PC-9 (cell line): Measurements from ENCODE around the gene DENND2D. TPM values are rescaled to one million over a fixed set of nuclear protein-coding genes. Genes with fewer than 3 reads are reported as not detected.

Source experiments
- BruUV-seq: library from RNA; stranded (reverse); fragments of 400-500 nt; replicated peaks from 2 replicates; lab custom pipeline; 2021; lab: Mats Ljungman, UMichigan
- CTCF ChIA-PET: fragments of 300-600 bp; sonication (Branson Sonifier 250); formaldehyde crosslinking; loops from one replicate; lab custom pipeline; 2022; ENCODE audit warnings: antibody characterized with exemption; lab: Charles Lee
- POLR2A ChIA-PET: fragments of 300-600 bp; sonication (Branson Sonifier 250); formaldehyde crosslinking; loops from one replicate; lab custom pipeline; 2022; ENCODE audit warnings: antibody characterized with exemption; ENCODE audit not compliant: unreplicated experiment; lab: Charles Lee
- DNase-seq, 2 experiments: peaks; one replicate each; pipeline versions ENCODE4 v3.0.0 to v3.0.0-alpha.2; 2015 to 2022; ENCODE audit warnings: mixed read lengths in 1 of 2
- H2AFZ ChIP-seq: fragments of 200-600 bp; sonication (generic); 2 replicates; pipeline ENCODE4 v1.8.1; 2017; ENCODE audit warnings: antibody characterized with exemption
- H3F3A ChIP-seq: fragments of 200-600 bp; sonication (generic); 2 replicates; pipeline ENCODE4 v1.8.1; 2017; ENCODE audit warnings: antibody characterized with exemption, mild to moderate bottlenecking, low read depth; ENCODE audit not compliant: insufficient read depth
- H3K27ac ChIP-seq: fragments of 200-600 bp; sonication (generic); 2 replicates; pipeline ENCODE4 v1.6.1; 2016; ENCODE audit warnings: mixed run types
- H3K27me3 ChIP-seq: fragments of 200-600 bp; sonication (generic); 2 replicates; pipeline ENCODE4 v1.6.1; 2016; ENCODE audit warnings: low read depth, mixed run types; ENCODE audit not compliant: insufficient read depth
- H3K36me3 ChIP-seq: fragments of 200-600 bp; sonication (generic); 2 replicates; pipeline ENCODE4 v1.6.1; 2016; ENCODE audit warnings: low read depth, mixed run types
- H3K4me1 ChIP-seq: fragments of 200-600 bp; sonication (generic); replicated peaks from 2 replicates; pipeline ENCODE4 v1.6.1; 2016; ENCODE audit warnings: mixed run types; ENCODE audit not compliant: insufficient read depth
- H3K4me2 ChIP-seq: fragments of 200-600 bp; sonication (generic); 2 replicates; pipeline ENCODE4 v1.6.1; 2017; ENCODE audit warnings: mixed run types
- H3K4me3 ChIP-seq: fragments of 200-600 bp; sonication (generic); 2 replicates; pipeline ENCODE4 v1.6.1; 2016; ENCODE audit warnings: mixed run types
- H3K79me2 ChIP-seq: fragments of 200-600 bp; sonication (generic); 2 replicates; pipeline ENCODE4 v1.6.1; 2017; ENCODE audit warnings: low read depth, mixed run types
- H3K9me2 ChIP-seq: fragments of 200-600 bp; sonication (generic); 2 replicates; pipeline ENCODE4 v1.8.1; 2017; ENCODE audit warnings: mild to moderate bottlenecking; ENCODE audit not compliant: insufficient read depth
- H3K9me3 ChIP-seq: fragments of 200-600 bp; sonication (generic); 2 replicates; pipeline ENCODE4 v1.8.1; 2016; ENCODE audit warnings: low read depth; ENCODE audit not compliant: insufficient read depth
- H4K20me1 ChIP-seq: fragments of 200-600 bp; sonication (generic); 2 replicates; pipeline ENCODE4 v1.8.1; 2017; ENCODE audit not compliant: insufficient read depth
- CTCF ChIP-seq: fragments of 200-600 bp; sonication (generic); conservative IDR thresholded peaks from 2 replicates; pipeline ENCODE4 v1.6.1; 2017; ENCODE audit warnings: mixed run types, antibody characterized with exemption, mild to moderate bottlenecking, moderate library complexity
- EZH2 ChIP-seq: fragments of 200-600 bp; sonication (generic); IDR thresholded peaks from 2 replicates; pipeline ENCODE4 v1.8.0; 2017; ENCODE audit warnings: antibody characterized with exemption, low read depth
- intact Hi-C: fragments of 100-400 bp; cut with micrococcal nuclease; formaldehyde crosslinking; loops from one replicate; pipeline ENCODE4 v1.10.0; 2022; ENCODE audit not compliant: unreplicated experiment
- total RNA-seq: library from RNA; stranded (reverse); gene quantifications from 2 replicates; pipeline ENCODE4 v1.2.3, GENCODE V29; 2021

Gene DENND2D
- total RNA-seq, 1 experiment from 2014 or later, result 44.9 TPM

- intact Hi-C loops, result no loop called here
- peaks cover 3% of the 10 kb centered on the region; the same call in 1 of the 2 replicates for H3K9me3 ChIP-seq
- H3K27ac ChIP-seq, result peak overlapping the region; percentile 43
- CTCF ChIA-PET, result no interaction called here
- H3K4me1 ChIP-seq, result peaks cover 48% of the 10 kb centered on the region
- BruUV-seq, result no TSS peak
- H4K20me1 ChIP-seq, result no peaks in the 10 kb centered on the region
- peak in 1 of 2 experiments; percentile 76 for DNase-seq
- no peak overlapping the region for H2AFZ ChIP-seq
- TF ChIP-seq CTCF (no peak), EZH2 (no peak)
- peaks cover 31% of the 10 kb centered on the region; the same call in 1 of the 2 replicates for H3K36me3 ChIP-seq
- H3K27me3 ChIP-seq, result no peaks in the 10 kb centered on the region
- no peaks in the 10 kb centered on the region for H3K9me2 ChIP-seq
- POLR2A ChIA-PET, result no interaction called here
- H3K79me2 ChIP-seq, result no peaks in the 10 kb centered on the region
- peaks cover 13% of the 10 kb centered on the region for H3F3A ChIP-seq
- peak overlapping the region; percentile 20 for H3K4me2 ChIP-seq
- H3K4me3 ChIP-seq, result no peak overlapping the region
Observed at GRCh38 chr1:111190931-111191451, 9.5 kb downstream of the DENND2D start.

GRCh38 chr1:111184663-111185062 is 15.8 kb downstream of the DENND2D start:
- peaks cover 12% of the 10 kb centered on the region for H3F3A ChIP-seq
- no peaks in the 10 kb centered on the region for H3K27me3 ChIP-seq
- ChIA-PET CTCF (no interaction called here), POLR2A (no interaction called here)
- no peaks in the 10 kb centered on the region for H3K79me2 ChIP-seq
- no peaks in the 10 kb centered on the region for H4K20me1 ChIP-seq
- TF ChIP-seq CTCF (no peak), EZH2 (no peak)
- DNase-seq, result no peak
- no TSS peak for BruUV-seq
- H3K9me3 ChIP-seq, result peaks cover 3% of the 10 kb centered on the region; the same call in 1 of the 2 replicates
- no peak overlapping the region for H3K27ac ChIP-seq
- no peak overlapping the region for H3K4me2 ChIP-seq
- no peaks in the 10 kb centered on the region for H3K9me2 ChIP-seq
- H3K4me1 ChIP-seq, result no peaks in the 10 kb centered on the region
- no peak overlapping the region for H2AFZ ChIP-seq
- intact Hi-C loops, result no loop called here
- peaks cover 58% of the 10 kb centered on the region for H3K36me3 ChIP-seq
- no peak overlapping the region for H3K4me3 ChIP-seq

- no peaks in the 10 kb centered on the region for H3K79me2 ChIP-seq
- ChIA-PET CTCF (no interaction called here), POLR2A (no interaction called here)
- H3K27ac ChIP-seq, result no peak overlapping the region
- peaks cover 12% of the 10 kb centered on the region for H3F3A ChIP-seq
- H3K27me3 ChIP-seq, result no peaks in the 10 kb centered on the region
- peaks cover 61% of the 10 kb centered on the region for H3K36me3 ChIP-seq
- no peak for DNase-seq
- H3K9me3 ChIP-seq, result no peaks in the 10 kb centered on the region
- H4K20me1 ChIP-seq, result no peaks in the 10 kb centered on the region
- no TSS peak for BruUV-seq
- no peak overlapping the region for H3K4me2 ChIP-seq
- TF ChIP-seq CTCF (no peak), EZH2 (no peak)
- H3K9me2 ChIP-seq, result no peaks in the 10 kb centered on the region
- no peak overlapping the region for H2AFZ ChIP-seq
- no peak overlapping the region for H3K4me3 ChIP-seq
- H3K4me1 ChIP-seq, result no peaks in the 10 kb centered on the region
- intact Hi-C loops, result no loop called here
Observed at GRCh38 chr1:111183308-111184069, 17.0 kb downstream of the DENND2D start.
